DMS153 (cell line): ENCODE measurements around the gene AFAP1.
A peak's percentile ranks its signal among the peaks of the same experiment; 100 is the strongest.

ENCODE experiments used
- DNase-seq: peaks from one replicate; lab custom pipeline; 2025; lab: John Stamatoyannopoulos, UW

The AFAP1 gene, protein sequence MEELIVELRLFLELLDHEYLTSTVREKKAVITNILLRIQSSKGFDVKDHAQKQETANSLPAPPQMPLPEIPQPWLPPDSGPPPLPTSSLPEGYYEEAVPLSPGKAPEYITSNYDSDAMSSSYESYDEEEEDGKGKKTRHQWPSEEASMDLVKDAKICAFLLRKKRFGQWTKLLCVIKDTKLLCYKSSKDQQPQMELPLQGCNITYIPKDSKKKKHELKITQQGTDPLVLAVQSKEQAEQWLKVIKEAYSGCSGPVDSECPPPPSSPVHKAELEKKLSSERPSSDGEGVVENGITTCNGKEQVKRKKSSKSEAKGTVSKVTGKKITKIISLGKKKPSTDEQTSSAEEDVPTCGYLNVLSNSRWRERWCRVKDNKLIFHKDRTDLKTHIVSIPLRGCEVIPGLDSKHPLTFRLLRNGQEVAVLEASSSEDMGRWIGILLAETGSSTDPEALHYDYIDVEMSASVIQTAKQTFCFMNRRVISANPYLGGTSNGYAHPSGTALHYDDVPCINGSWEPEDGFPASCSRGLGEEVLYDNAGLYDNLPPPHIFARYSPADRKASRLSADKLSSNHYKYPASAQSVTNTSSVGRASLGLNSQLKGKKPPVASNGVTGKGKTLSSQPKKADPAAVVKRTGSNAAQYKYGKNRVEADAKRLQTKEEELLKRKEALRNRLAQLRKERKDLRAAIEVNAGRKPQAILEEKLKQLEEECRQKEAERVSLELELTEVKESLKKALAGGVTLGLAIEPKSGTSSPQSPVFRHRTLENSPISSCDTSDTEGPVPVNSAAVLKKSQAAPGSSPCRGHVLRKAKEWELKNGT

DNA sequence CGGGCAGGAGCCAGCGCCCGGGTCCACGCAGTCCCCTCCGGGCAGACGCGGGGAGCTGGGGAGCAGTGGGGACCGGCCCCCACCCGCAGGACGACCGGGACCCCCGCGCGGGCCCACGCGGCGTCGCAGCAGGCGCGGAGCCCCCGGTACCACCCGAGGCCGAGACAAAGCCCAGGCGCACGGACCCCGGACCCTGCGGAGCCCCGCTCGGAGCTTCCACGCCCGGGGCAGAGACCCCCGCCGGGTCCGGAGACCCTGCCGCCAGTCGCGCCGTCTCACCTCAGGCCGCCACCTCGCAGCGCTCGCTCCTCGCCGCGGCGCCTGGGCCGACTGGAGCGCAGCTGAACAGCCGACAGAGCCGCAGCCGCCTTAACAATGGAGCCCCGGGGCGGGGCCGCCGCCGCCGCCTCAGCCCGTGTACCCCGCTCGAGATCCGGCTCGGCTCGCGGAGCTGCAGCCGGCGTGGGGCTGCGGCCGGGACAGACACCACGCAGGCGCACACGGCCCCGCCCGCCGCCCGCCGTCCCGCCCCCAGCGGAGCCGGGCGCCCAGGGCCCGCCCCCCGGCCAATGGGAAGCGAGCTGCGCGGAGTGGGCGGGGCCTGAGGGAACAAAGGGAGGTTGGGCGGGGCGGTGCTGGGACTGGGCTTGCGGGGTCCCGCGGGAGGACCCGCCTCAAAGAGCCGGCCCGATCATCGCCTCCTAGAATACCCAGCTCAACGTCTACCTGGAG lies at the start of gene AFAP1:
TSS of gene AFAP1 (minus strand) at position 485 of the 732 bp plus-strand sequence. CDS start 67,783 bp downstream, outside the sequence.
- peak; percentile 11 for DNase-seq

DNA sequence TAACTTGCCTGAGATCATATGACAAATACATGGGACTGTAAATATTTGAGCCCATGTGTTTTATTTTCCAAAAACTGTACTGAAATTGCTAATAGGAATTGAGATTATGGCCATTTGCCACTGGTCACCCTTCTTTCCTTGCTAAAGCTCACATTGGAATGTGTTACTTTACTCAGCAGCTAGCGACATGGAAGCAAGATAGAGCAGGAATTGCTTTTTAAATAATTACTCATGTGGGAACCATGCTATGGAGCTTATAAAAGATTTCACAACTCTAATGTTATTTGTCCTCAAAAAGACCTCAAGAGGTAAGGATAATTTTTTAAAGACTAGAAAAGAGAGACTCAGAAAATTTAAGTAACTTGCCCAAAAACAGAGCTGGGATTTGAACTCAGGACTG lies 48.8 kb upstream of the AFAP1 start:
- DNase-seq = no peak

GRCh38 chr4:7987148-7987989 lies 47.7 kb upstream of the AFAP1 start:
- no peak for DNase-seq

GRCh38 chr4:7985891-7986441 lies 46.3 kb upstream of the AFAP1 start:
- no peak for DNase-seq

DNA sequence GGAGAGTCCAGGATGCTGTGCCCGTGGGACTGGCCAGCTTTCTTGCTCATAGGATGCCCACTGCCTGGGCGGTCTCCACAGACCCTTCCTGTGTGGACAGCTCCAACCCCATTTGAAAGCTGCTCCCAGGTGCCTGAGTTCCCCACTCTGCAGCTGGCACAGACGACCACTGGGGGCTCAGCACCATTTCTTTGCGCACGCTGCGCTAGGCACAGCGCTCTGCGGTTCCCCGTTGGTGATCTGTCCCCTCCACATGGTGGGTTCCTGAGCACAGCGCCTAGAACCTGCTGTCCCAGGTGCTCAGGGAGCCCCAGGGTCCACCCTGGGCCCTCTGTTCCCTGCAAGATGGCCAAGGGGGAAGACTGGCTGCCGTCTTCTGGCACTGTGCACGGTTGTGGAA lies 45.4 kb upstream of the AFAP1 start:
- no peak for DNase-seq

DNA sequence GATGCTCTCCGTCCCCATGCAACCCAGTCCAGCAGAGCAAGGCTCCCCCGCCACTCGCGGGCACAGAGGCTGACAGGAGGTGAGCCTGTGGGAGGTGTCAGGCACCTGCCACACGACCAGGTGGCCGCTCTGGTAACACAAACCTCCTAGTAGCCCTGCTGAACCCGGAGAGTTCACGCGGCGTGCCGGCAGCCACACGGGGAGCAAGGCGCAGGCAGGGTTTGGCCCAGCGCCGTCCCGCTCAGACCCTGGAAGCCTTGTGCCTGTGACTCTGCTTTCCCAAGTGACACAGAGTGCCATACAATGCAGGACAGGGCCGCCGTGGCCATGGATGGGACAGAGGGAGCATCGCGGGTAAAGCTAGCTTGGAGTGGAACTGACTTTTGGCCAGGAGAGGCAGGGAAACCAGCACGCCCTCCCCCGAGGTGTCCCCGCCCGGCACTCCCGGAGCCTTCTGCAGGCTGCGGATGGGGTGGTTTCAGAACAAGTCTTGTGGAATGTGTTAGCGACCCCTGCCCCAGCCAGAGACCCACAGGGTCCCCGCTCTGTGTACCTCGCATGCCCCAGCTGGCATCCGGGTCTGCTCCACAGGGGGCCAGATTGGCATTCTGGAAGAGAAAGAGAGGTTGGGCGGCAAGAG lies 44.7 kb upstream of the AFAP1 start:
- DNase-seq = no peak

GRCh38 chr4:7983296-7983695 lies 43.6 kb upstream of the AFAP1 start:
- no peak for DNase-seq

- DNase-seq = no peak
Measured at GRCh38 chr4:7981738-7982394, 42.2 kb upstream of the AFAP1 start.

- DNase-seq = no peak
Measured at GRCh38 chr4:7980036-7980435, 40.4 kb upstream of the AFAP1 start.

GRCh38 chr4:7979652-7979968 lies 39.9 kb upstream of the AFAP1 start:
- DNase-seq = no peak

- no peak for DNase-seq
Measured at GRCh38 chr4:7978907-7979651, 39.4 kb upstream of the AFAP1 start.

DNA sequence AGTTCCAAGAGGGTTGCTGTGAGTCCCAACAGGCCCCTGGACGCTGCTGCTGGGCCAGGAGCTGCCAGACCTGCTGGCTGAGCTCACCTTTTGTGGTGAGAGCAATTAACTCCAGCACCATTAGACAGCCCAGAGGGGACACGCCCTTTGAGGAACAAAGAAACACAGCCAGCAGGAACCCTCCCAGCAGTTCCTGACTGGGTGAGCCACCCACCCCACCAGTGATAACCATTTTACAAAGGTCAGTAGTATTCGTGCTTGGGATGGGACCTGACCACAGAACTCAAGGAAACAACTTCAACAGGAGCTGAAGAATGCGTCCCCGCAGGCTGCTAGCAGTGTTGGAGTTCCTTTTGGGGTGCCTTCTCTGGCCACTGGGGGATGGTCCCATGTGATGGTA lies 38.8 kb upstream of the AFAP1 start:
- DNase-seq = peak; percentile 23

- no peak for DNase-seq
Measured at GRCh38 chr4:7976634-7977033, 37.0 kb upstream of the AFAP1 start.

DNA sequence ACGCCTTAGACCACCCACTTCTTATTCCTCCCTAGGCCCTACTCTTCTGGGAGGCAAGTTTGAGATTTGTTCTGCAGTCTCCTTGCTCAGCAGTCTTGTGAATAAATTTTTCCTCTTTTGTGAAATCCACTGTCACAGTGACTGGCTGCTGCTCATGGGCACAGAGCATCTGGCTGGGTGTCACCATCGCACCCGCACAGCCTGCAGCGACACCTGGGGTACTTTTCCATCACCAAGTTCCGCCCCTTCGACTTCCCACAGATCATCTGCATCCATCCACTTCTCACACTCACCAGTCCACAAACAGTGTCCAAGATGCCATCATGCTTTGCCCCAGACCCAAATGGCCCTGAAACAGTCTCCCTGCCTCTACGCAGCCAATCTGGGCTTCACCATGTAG lies 36.4 kb upstream of the AFAP1 start:
- no peak for DNase-seq

GRCh38 chr4:7974425-7974824 lies 34.8 kb upstream of the AFAP1 start:
- DNase-seq = no peak

GRCh38 chr4:7973545-7973981 lies 33.9 kb upstream of the AFAP1 start:
- no peak for DNase-seq

DNA sequence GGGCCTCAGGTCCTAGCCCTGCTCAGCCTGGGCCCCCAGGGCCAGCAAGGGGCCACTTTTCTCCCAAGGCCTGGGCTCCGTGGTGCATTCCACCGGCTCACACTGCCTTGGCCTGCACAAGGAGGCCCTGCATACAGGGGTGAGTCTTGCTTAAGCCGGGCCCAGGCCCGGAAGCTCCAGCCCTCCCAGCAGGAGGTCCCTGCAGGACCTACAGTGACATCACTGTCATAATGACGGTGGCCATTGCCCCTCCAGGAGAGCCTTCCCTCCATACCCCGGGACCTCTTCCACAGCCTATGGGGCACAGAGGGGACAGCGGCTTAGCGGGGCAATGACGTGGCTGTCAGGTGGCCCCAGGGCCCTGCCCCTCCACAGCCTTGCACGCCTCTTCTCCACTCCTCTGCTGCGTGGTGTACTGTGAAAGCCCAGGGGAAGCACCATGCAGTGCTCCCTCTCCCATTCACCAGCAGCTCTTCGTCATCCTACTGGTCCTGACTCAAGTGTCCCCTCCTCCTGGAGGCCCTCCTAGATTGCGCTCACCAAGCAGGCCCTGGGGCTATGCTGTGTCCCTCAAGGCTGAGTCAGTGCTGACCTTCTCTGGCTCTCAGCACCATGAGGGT lies 32.3 kb upstream of the AFAP1 start:
- DNase-seq = no peak

DNA sequence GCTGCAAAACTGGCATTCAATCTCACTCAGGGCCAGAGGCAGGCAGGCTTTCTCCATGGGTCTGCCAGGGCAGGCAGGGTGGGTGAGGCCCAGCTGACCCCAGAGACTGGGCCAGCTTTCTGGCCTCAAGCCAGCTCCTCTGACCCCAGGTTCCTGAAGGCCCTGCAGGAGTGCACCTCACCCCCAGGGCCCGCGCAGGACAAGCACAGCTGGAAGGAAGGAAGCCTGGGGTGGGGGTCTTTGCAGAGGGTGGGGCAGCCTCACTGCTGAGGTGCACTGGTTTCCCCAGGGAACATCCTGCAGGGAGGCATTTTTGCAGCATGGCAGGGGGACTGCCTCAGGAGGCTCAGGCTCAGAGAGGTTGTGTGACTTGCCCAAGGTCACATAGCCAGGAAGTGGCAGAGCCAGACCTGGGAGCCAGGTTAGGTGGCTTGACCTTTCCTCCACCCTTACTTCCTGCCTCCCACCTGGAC lies 31.5 kb upstream of the AFAP1 start:
- no peak for DNase-seq

DNA sequence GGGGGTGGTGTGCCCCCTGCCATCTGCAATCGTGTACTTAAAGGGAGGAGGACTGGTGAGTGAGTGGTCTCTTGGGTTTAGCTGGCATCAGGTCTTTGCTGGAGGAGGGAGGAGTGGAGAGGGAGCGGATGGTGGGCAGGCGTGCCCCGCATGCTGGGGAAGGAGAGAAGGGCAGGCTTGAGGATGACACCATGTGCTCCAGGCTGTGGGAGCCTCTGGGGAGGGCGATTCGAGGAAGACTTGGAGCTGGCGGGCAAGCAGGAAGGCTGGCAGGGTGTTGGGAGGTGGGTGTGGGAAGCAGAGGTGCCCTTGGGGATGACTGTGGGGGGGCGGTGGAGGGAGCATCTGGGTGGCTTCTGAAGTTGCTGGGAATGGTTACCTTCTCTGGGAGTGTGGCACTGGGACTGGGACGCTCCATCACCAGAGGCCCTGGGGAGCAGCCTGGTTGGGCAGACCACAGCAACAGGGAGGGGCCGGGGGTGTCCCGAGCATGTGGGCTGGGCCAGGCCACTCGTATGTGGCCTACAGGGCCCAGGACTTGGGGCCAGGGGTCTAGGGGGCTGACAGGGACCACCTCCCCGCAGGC lies 30.8 kb upstream of the AFAP1 start:
- DNase-seq = no peak
